Mesenchymal stem cell (in vitro differentiated cells and primary cell): ENCODE results near the gene BICRA.
"Not testable (repeated sequence)": the region's sequence is repeated elsewhere in the genome, so short reads cannot be mapped to it uniquely, and the experiment has no call there.

Source experiments
- DNase-seq: peaks from one replicate; pipeline ENCODE4 v3.0.0-alpha.2; 2013
- H2AFZ ChIP-seq: one replicate; pipeline ENCODE4 v1.6.1; 2013; ENCODE audit warnings: low read depth, mild to moderate bottlenecking, control low read depth, inconsistent platforms, low read length, moderate library complexity
- H2AK5ac ChIP-seq: 2 replicates; pipeline ENCODE4 v1.6.1; 2013; ENCODE audit warnings: low read length, moderate library complexity, mild to moderate bottlenecking, inconsistent platforms; ENCODE audit not compliant: severe bottlenecking
- H2BK120ac ChIP-seq: one replicate; pipeline ENCODE4 v1.6.1; 2013; ENCODE audit warnings: low read depth, mild to moderate bottlenecking, inconsistent platforms, low read length, moderate library complexity
- H2BK12ac ChIP-seq, 2 experiments: one replicate each; pipeline ENCODE4 v1.6.1; 2013; ENCODE audit warnings: inconsistent platforms in 2 of 2, low read length in 2 of 2, mild to moderate bottlenecking in 2 of 2, moderate library complexity in 2 of 2, control low read depth in 1 of 2
- H2BK15ac ChIP-seq: one replicate; pipeline ENCODE4 v1.6.1; 2013; ENCODE audit warnings: mild to moderate bottlenecking, low read depth, inconsistent platforms; ENCODE audit not compliant: poor library complexity, severe bottlenecking
- H2BK5ac ChIP-seq: 2 replicates; pipeline ENCODE4 v1.6.1; 2013; ENCODE audit warnings: low read depth, mild to moderate bottlenecking, low read length, control low read depth, inconsistent platforms; ENCODE audit not compliant: poor library complexity, severe bottlenecking
- H3K14ac ChIP-seq, 2 experiments: one replicate each; pipeline ENCODE4 v1.6.1; 2013; ENCODE audit warnings: inconsistent platforms in 2 of 2, low read length in 2 of 2, control low read depth in 1 of 2, mild to moderate bottlenecking in 1 of 2, moderate library complexity in 1 of 2
- H3K18ac ChIP-seq, 2 experiments: one replicate each; pipeline ENCODE4 v1.6.1; 2013; ENCODE audit warnings: inconsistent platforms in 2 of 2, low read length in 2 of 2, control low read depth in 1 of 2, low read depth in 1 of 2, mild to moderate bottlenecking in 1 of 2
- H3K23ac ChIP-seq, 2 experiments: one replicate each; pipeline ENCODE4 v1.6.1; 2013; ENCODE audit warnings: inconsistent platforms in 2 of 2, low read length in 2 of 2, mild to moderate bottlenecking in 2 of 2, moderate library complexity in 2 of 2, control low read depth in 1 of 2
- H3K27ac ChIP-seq: 2 replicates; pipeline ENCODE4 v1.5.1; 2013; ENCODE audit warnings: mild to moderate bottlenecking, moderate library complexity, low read length, control low read depth, inconsistent platforms; ENCODE audit not compliant: poor library complexity, severe bottlenecking
- H3K27me3 ChIP-seq, 2 experiments: 2 replicates each; pipeline versions ENCODE4 v1.6.1 to v1.7.0; 2013; ENCODE audit warnings: low read length in 2 of 2, mild to moderate bottlenecking in 2 of 2, moderate library complexity in 2 of 2, control low read depth in 1 of 2, inconsistent platforms in 1 of 2; ENCODE audit not compliant: control insufficient read depth in 1 of 2, insufficient read depth in 1 of 2
- H3K36me3 ChIP-seq, 2 experiments: 2 replicates each; pipeline versions ENCODE4 v1.6.1 to v1.7.0; 2013; ENCODE audit warnings: low read length in 2 of 2, control low read depth in 1 of 2, inconsistent platforms in 1 of 2, low read depth in 1 of 2, mild to moderate bottlenecking in 1 of 2; ENCODE audit not compliant: insufficient read depth in 2 of 2, control insufficient read depth in 1 of 2
- H3K4ac ChIP-seq, 2 experiments: one replicate each; pipeline ENCODE4 v1.6.1; 2013; ENCODE audit warnings: inconsistent platforms in 2 of 2, low read length in 2 of 2, mild to moderate bottlenecking in 2 of 2, moderate library complexity in 2 of 2, control low read depth in 1 of 2, low read depth in 1 of 2
- H3K4me1 ChIP-seq: 2 replicates; pipeline ENCODE4 v1.6.1; 2013; ENCODE audit warnings: low read depth, low read length, control low read depth; ENCODE audit not compliant: control insufficient read depth, insufficient read depth
- H3K4me2 ChIP-seq: 2 replicates; pipeline ENCODE4 v1.6.1; 2013; ENCODE audit warnings: low read length, mild to moderate bottlenecking, inconsistent platforms; ENCODE audit not compliant: poor library complexity, severe bottlenecking
- H3K4me3 ChIP-seq, 2 experiments: 2 replicates each; pipeline versions ENCODE4 v1.5.1 to v1.7.0; 2013; ENCODE audit warnings: low read length in 2 of 2, mild to moderate bottlenecking in 2 of 2, control low read depth in 1 of 2, low read depth in 1 of 2; ENCODE audit not compliant: insufficient read depth in 1 of 2
- H3K79me1 ChIP-seq: replicated peaks from 2 replicates; pipeline ENCODE4 v1.6.1; 2013; ENCODE audit warnings: mild to moderate bottlenecking, control low read depth, low read length, inconsistent platforms; ENCODE audit not compliant: poor library complexity, severe bottlenecking
- H3K9ac ChIP-seq: 2 replicates; pipeline ENCODE4 v1.7.0; 2013; ENCODE audit warnings: mild to moderate bottlenecking, low read length, moderate library complexity
- H3K9me3 ChIP-seq: 2 replicates; pipeline ENCODE4 v1.7.0; 2013; ENCODE audit warnings: mild to moderate bottlenecking, low read length; ENCODE audit not compliant: control insufficient read depth
- H4K8ac ChIP-seq: one replicate; pipeline ENCODE4 v1.6.1; 2013; ENCODE audit warnings: inconsistent platforms, mild to moderate bottlenecking, low read length, moderate library complexity
- H4K91ac ChIP-seq: one replicate; pipeline ENCODE4 v1.6.1; 2013; ENCODE audit warnings: mild to moderate bottlenecking, low read length, inconsistent platforms
- WGBS: methylation state at CpG from one replicate; pipeline ENCODE4 v1.1.7; 2013; ENCODE audit warnings: mixed read lengths; 5-methylcytosine and 5-hydroxymethylcytosine counted together

BICRA gene

GRCh38 chr19:47728295-47728694 lies 119.4 kb downstream of the BICRA start:
- H2AK5ac ChIP-seq, H2AFZ ChIP-seq, H3K4me3 ChIP-seq, H4K8ac ChIP-seq, H3K4ac ChIP-seq, H2BK15ac ChIP-seq, H3K9me3 ChIP-seq, DNase-seq, H2BK5ac ChIP-seq, H3K27me3 ChIP-seq, H3K4me2 ChIP-seq, H3K23ac ChIP-seq, H3K14ac ChIP-seq, H3K18ac ChIP-seq, H2BK120ac ChIP-seq: not testable (repeated sequence)
- H3K36me3 ChIP-seq = peaks cover 49 to 76% of the 10 kb centered on the region in 2 experiments
- peak overlapping the region; percentile 13 for H3K27ac ChIP-seq
- H3K9ac ChIP-seq = peak overlapping the region; percentile 32
- peaks cover 24% of the 10 kb centered on the region for H3K79me1 ChIP-seq
- peak overlapping the region in 1 of 2 experiments; percentile 38 for H2BK12ac ChIP-seq
- WGBS = 100% methylated on average over 4 of the region's 4 CpGs
- H3K4me1 ChIP-seq = peaks cover 21% of the 10 kb centered on the region
- H4K91ac ChIP-seq = peak overlapping the region; percentile 25

GRCh38 chr19:47729468-47729798 lies 120.5 kb downstream of the BICRA start:
- Histone ChIP-seq H4K91ac (no peak overlapping the region), H2BK12ac (peak overlapping the region in 1 of 2 experiments; percentile 72), H3K9ac (peak overlapping the region; percentile 62), H3K9me3 (no peaks in the 10 kb centered on the region), H3K14ac (peak overlapping the region in 1 of 2 experiments; percentile 26), H4K8ac (peak overlapping the region; percentile 71), H3K79me1 (peaks cover 25% of the 10 kb centered on the region), H3K27ac (peak overlapping the region; percentile 91), H2AK5ac (peak overlapping the region; percentile 81), H3K4me2 (peak overlapping the region; percentile 51), H3K18ac (peak overlapping the region; percentile 7 to 75), H2AFZ (no peak overlapping the region), H3K36me3 (peaks cover 54 to 77% of the 10 kb centered on the region in 2 experiments), H2BK120ac (no peak overlapping the region), H3K4me3 (peak overlapping the region in 1 of 2 experiments; percentile 61), H3K27me3 (no peaks in the 10 kb centered on the region), H3K23ac (peak overlapping the region in 1 of 2 experiments; percentile 23), H2BK15ac (no peak overlapping the region), H2BK5ac (peak overlapping the region; percentile 92), H3K4ac (peak overlapping the region in 1 of 2 experiments; percentile 65), H3K4me1 (peaks cover 21% of the 10 kb centered on the region)
- WGBS = 13% methylated on average over 8 of the region's 9 CpGs
- peak; percentile 76 for DNase-seq

- Histone ChIP-seq H2BK15ac (peak overlapping the region; percentile 0), H2BK120ac (no peak overlapping the region), H3K4me1 (peaks cover 21% of the 10 kb centered on the region), H3K27ac (peak overlapping the region; percentile 91), H2AFZ (no peak overlapping the region), H3K27me3 (no peaks in the 10 kb centered on the region), H3K23ac (peak overlapping the region in 1 of 2 experiments; percentile 90), H3K4me3 (peak overlapping the region; percentile 8 to 61), H3K36me3 (peaks cover 58 to 77% of the 10 kb centered on the region in 2 experiments), H2BK5ac (peak overlapping the region; percentile 9), H3K79me1 (peaks cover 26% of the 10 kb centered on the region), H3K9me3 (no peaks in the 10 kb centered on the region), H3K9ac (peak overlapping the region; percentile 62), H2BK12ac (peak overlapping the region in 1 of 2 experiments; percentile 34), H3K4ac (peak overlapping the region in 1 of 2 experiments; percentile 17), H2AK5ac (peak overlapping the region; percentile 71), H3K14ac (no peak overlapping the region), H3K18ac (peak overlapping the region; percentile 25 to 78), H3K4me2 (peak overlapping the region; percentile 51), H4K8ac (peak overlapping the region; percentile 76), H4K91ac (peak overlapping the region; percentile 34)
- 38% methylated on average over 30 of the region's 30 CpGs for WGBS
- no peak for DNase-seq
These were observed 121.0 kb downstream of the BICRA start for GRCh38 chr19:47729799-47730520.

DNA sequence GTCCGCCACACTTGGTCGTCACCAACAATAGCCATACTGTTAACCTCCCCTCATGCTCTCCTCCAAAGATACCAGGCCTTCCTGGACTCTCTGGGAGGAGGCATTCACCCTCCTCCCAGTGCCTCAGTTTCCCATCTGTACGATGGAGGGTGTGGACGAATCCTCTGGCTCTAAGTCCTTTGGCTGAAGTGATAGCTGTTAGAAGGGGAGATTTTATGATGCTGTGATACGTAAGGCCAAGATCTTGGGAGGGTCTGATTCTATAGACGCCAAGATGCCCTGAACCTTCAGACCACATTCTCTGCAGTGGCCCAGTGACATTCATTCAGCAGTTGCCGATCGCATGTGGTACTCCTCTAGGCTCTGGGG lies 121.6 kb downstream of the BICRA start:
- Histone ChIP-seq H2BK120ac (no peak overlapping the region), H2AFZ (no peak overlapping the region), H4K91ac (peak overlapping the region; percentile 34), H3K79me1 (peaks cover 30% of the 10 kb centered on the region), H3K9me3 (no peaks in the 10 kb centered on the region), H4K8ac (peak overlapping the region; percentile 76), H2BK5ac (no peak overlapping the region), H2BK12ac (no peak overlapping the region), H3K27ac (peak overlapping the region; percentile 10), H3K23ac (peak overlapping the region in 1 of 2 experiments; percentile 90), H3K4me1 (peaks cover 21% of the 10 kb centered on the region), H3K9ac (no peak overlapping the region), H3K4me3 (no peak overlapping the region), H3K36me3 (peaks cover 59 to 77% of the 10 kb centered on the region in 2 experiments), H2AK5ac (peak overlapping the region; percentile 23), H3K27me3 (no peaks in the 10 kb centered on the region), H2BK15ac (no peak overlapping the region), H3K14ac (no peak overlapping the region), H3K4me2 (no peak overlapping the region), H3K4ac (no peak overlapping the region), H3K18ac (peak overlapping the region; percentile 25 to 78)
- no peak for DNase-seq
- WGBS = 98% methylated on average over 8 of the region's 8 CpGs
